ENCODE measurements around the gene BRSK1. TPM values are rescaled to one million over a fixed set of nuclear protein-coding genes. Genes with fewer than 3 reads are reported as not detected.

The BRSK1 gene
- total RNA-seq, 4 donors from 2014 or later, result 0.68 to 2.3 (median 1.6) TPM

- DNase-seq (ENCODE audit: low spot score in 2 of 2), result no peak
- Histone ChIP-seq H3K4me1 (no peaks in the 10 kb centered on the region), H3K9me3 (no peaks in the 10 kb centered on the region), H3K27me3 (no peaks in the 10 kb centered on the region), H3K27ac (no peak overlapping the region), H3K4me3 (no peak overlapping the region), H3K36me3 (peaks cover 100% of the 10 kb centered on the region)
- WGBS, result 90% methylated on average over 12 of the region's 16 CpGs
- no peak for TF ChIP-seq EP300 (IDR thresholded peaks at IDR 0.05)
- no peak for TF ChIP-seq POLR2A (IDR thresholded peaks at IDR 0.05)
- TF ChIP-seq POLR2AphosphoS5 (IDR thresholded peaks at IDR 0.05), result no peak
- TF ChIP-seq, protein P1, sequence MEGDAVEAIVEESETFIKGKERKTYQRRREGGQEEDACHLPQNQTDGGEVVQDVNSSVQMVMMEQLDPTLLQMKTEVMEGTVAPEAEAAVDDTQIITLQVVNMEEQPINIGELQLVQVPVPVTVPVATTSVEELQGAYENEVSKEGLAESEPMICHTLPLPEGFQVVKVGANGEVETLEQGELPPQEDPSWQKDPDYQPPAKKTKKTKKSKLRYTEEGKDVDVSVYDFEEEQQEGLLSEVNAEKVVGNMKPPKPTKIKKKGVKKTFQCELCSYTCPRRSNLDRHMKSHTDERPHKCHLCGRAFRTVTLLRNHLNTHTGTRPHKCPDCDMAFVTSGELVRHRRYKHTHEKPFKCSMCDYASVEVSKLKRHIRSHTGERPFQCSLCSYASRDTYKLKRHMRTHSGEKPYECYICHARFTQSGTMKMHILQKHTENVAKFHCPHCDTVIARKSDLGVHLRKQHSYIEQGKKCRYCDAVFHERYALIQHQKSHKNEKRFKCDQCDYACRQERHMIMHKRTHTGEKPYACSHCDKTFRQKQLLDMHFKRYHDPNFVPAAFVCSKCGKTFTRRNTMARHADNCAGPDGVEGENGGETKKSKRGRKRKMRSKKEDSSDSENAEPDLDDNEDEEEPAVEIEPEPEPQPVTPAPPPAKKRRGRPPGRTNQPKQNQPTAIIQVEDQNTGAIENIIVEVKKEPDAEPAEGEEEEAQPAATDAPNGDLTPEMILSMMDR (IDR thresholded peaks at IDR 0.05), result no peak
These were observed 41.8 kb upstream of the BRSK1 start for GRCh38 chr19:55241935-55242464.

DNA sequence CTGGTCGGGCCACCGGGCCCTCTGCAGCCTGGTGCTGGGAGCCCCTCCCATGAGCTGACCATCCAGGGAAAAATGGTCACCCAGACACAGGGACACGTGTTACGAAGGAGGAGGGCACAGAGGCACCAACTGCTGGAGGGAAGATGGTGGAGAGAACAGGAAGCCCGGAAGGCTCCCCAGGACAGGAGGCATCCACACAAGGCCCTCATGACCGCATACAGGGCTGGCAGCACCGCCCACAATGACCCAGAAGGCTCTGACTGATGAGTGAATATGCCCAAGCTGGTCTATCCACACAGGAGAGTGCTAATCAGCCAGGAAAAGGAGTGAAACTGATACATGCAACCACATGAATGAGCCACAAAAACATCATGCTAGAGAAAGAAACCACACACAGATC is 41.3 kb upstream of the BRSK1 start:
- TF ChIP-seq, protein P1 (IDR thresholded peaks at IDR 0.05), result no peak
- TF ChIP-seq POLR2A (IDR thresholded peaks at IDR 0.05), result no peak
- TF ChIP-seq EP300 (IDR thresholded peaks at IDR 0.05), result no peak
- no peak for TF ChIP-seq POLR2AphosphoS5 (IDR thresholded peaks at IDR 0.05)
- no peak for DNase-seq (ENCODE audit: low spot score in 2 of 2)
- H3K9me3 ChIP-seq, result no peaks in the 10 kb centered on the region
- H3K4me1 ChIP-seq, result peaks cover 3% of the 10 kb centered on the region
- H3K4me3 ChIP-seq, result no peak overlapping the region
- H3K27ac ChIP-seq, result no peak overlapping the region
- WGBS, result 85% methylated on average over 7 of the region's 7 CpGs
- H3K27me3 ChIP-seq, result no peaks in the 10 kb centered on the region
- peaks cover 99% of the 10 kb centered on the region for H3K36me3 ChIP-seq

DNA sequence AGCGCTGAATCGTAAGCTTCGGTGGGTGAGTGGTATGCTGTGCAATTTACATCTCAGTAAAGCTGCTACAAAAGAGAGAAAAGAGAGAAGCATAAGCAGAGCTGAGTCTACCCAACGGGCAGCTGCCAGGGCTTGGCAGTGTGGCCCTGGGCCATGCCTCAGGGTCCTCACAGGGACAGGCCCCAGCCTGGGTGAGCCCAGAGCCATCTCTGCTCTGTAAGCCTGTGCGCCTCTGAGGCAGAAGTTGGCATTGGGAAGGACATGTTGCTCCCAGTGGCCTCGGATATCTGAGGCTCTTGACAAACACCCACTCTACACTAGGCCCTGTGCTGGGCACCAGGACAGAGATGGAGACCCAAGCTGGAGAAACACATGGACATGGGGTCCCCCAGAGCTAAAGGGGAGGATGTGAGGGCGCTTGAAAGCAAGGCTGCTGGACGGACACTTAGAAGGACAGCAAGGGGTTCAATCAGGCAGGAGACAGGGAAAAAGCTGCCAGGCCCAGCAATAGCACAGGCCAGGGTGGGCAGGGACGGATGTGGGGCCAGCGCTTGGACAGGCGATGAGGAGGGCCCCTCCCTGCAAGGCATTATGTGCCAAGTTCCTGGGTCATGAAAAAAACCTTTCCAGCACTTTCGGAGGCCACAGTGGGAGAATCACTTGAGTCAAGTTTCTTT is 39.7 kb upstream of the BRSK1 start:
- TF ChIP-seq EP300 (IDR thresholded peaks at IDR 0.05), result no peak
- TF ChIP-seq, protein P1 (IDR thresholded peaks at IDR 0.05), result no peak
- TF ChIP-seq POLR2A (IDR thresholded peaks at IDR 0.05), result no peak
- no peak for TF ChIP-seq POLR2AphosphoS5 (IDR thresholded peaks at IDR 0.05)
- DNase-seq (ENCODE audit: low spot score in 2 of 2), result no peak
- Histone ChIP-seq H3K36me3 (peaks cover 83% of the 10 kb centered on the region), H3K9me3 (no peaks in the 10 kb centered on the region), H3K27me3 (no peaks in the 10 kb centered on the region), H3K4me3 (no peak overlapping the region), H3K4me1 (peaks cover 20% of the 10 kb centered on the region), H3K27ac (no peak overlapping the region)
- WGBS, result 83% methylated on average over 12 of the region's 12 CpGs

GRCh38 chr19:55245236-55245904 is 38.4 kb upstream of the BRSK1 start:
- DNase-seq (ENCODE audit: low spot score in 2 of 2), result no peak
- Histone ChIP-seq H3K4me3 (no peak overlapping the region), H3K27ac (no peak overlapping the region), H3K9me3 (no peaks in the 10 kb centered on the region), H3K4me1 (peaks cover 27% of the 10 kb centered on the region), H3K36me3 (peaks cover 70% of the 10 kb centered on the region), H3K27me3 (no peaks in the 10 kb centered on the region)
- TF ChIP-seq EP300 (IDR thresholded peaks at IDR 0.05), result no peak
- no peak for TF ChIP-seq POLR2A (IDR thresholded peaks at IDR 0.05)
- TF ChIP-seq, protein P1 (IDR thresholded peaks at IDR 0.05), result no peak
- no peak for TF ChIP-seq POLR2AphosphoS5 (IDR thresholded peaks at IDR 0.05)
- WGBS, result 93% methylated on average over 9 of the region's 23 CpGs
